ENCODE results near the gene CLTB. TPM values are rescaled to one million over a fixed set of nuclear protein-coding genes. Genes with fewer than 3 reads are reported as not detected.

Gene CLTB
- total RNA-seq, 1 donor from 2014 or later, result 35.2 TPM

DNA sequence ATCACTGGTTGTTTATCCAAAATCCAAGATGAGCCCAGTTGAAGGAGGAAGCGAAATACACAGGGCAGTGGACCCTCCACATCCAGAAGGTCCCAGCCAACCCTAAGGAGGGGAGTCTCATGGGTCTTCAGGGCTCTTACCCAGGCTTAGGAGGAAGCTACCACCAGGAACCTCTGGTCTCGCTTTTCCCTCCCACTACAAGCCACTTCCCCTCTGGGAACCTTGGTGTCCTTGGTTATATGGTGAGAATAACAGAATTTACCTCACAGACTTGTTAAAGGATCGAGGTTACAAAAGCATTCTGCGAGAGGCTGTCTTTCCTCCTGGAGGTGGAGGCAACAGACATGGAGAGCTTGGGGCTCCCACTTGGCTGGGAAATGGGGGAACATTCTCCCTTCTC, 24.3 kb downstream of the CLTB start:
- DNase-seq (ENCODE audit: low spot score), result no peak
- Mint-ChIP-seq H3K4me3 (ENCODE audit: unreplicated experiment) (no peak overlapping the region), H3K27ac (ENCODE audit: unreplicated experiment) (no peak overlapping the region), H3K4me1 (ENCODE audit: unreplicated experiment) (peaks cover 13% of the 10 kb centered on the region), H3K27me3 (ENCODE audit: unreplicated experiment) (peaks cover 9% of the 10 kb centered on the region), H3K9me3 (ENCODE audit: unreplicated experiment) (no peaks in the 10 kb centered on the region), H3K36me3 (ENCODE audit: low read depth, unreplicated experiment) (peaks cover 10% of the 10 kb centered on the region)
- TF ChIP-seq, protein P1, sequence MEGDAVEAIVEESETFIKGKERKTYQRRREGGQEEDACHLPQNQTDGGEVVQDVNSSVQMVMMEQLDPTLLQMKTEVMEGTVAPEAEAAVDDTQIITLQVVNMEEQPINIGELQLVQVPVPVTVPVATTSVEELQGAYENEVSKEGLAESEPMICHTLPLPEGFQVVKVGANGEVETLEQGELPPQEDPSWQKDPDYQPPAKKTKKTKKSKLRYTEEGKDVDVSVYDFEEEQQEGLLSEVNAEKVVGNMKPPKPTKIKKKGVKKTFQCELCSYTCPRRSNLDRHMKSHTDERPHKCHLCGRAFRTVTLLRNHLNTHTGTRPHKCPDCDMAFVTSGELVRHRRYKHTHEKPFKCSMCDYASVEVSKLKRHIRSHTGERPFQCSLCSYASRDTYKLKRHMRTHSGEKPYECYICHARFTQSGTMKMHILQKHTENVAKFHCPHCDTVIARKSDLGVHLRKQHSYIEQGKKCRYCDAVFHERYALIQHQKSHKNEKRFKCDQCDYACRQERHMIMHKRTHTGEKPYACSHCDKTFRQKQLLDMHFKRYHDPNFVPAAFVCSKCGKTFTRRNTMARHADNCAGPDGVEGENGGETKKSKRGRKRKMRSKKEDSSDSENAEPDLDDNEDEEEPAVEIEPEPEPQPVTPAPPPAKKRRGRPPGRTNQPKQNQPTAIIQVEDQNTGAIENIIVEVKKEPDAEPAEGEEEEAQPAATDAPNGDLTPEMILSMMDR (IDR thresholded peaks at IDR 0.05; ENCODE audit: unreplicated experiment), result no peak

DNA sequence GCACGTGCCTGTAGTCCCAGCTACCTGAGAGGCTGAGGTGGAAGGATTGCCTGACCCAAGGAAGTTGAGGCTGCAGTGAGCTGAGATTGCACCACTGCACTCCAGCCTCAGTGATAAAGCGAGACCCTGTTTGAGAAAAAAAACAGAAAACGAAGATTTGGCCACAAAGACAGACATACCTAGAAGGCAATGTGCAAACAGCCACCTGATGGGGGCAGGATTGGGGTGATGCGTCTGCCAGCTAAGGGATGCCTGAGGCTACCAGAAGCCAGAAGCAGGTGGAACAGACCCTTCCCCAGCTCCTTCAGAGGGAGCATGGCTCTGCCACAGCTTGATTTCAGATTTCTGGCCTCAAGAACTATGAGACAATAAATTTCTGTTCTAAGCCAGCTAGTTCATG, 24.9 kb downstream of the CLTB start:
- Mint-ChIP-seq H3K4me1 (ENCODE audit: unreplicated experiment) (peaks cover 14% of the 10 kb centered on the region), H3K9me3 (ENCODE audit: unreplicated experiment) (no peaks in the 10 kb centered on the region), H3K4me3 (ENCODE audit: unreplicated experiment) (no peak overlapping the region), H3K27ac (ENCODE audit: unreplicated experiment) (peak overlapping the region; percentile 48), H3K27me3 (ENCODE audit: unreplicated experiment) (peaks cover 5% of the 10 kb centered on the region), H3K36me3 (ENCODE audit: low read depth, unreplicated experiment) (peaks cover 5% of the 10 kb centered on the region)
- DNase-seq (ENCODE audit: low spot score), result no peak
- TF ChIP-seq, protein P1 (IDR thresholded peaks at IDR 0.05; ENCODE audit: unreplicated experiment), result no peak

DNA sequence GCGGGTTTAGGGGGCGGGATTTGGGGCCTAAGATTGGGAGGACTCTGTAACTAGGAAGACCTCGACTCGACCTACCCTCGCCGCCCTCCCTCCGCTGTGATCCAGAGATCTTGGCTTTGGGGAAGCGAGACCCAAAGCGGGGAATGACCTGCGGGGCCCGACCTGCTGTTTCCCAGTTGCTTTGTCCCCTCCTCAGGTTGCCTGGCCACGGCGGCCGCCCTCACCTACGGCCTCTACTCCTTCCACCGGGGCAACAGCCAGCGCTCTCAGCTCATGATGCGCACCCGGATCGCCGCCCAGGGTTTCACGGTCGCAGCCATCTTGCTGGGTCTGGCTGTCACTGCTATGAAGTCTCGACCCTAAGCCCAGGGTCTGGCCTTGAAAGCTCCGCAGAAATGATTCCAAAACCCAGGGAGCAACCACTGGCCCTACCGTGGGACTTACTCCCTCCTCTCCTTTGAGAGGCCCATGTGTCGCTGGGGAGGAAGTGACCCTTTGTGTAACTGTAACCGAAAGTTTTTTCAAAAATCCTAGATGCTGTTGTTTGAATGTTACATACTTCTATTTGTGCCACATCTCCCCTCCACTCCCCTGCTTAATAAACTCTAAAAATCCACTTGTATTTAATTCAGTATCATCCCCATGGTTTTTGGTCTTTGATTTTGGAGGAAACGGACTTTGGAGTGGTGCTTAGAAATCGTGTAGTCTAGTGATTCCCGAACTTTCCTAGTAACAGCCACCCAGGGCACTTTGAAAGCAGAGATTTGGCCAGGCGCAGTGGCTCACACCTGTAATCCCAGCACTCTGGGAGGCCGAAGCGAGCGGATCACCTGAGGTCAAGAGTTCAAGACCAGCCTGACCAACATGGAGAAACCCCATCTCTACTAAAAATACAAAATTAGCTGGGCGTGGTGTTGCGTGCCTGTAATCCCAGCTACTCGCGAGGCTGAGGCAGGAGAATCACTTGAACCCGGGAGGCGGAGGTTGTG, 26.9 kb downstream of the CLTB start:
- Mint-ChIP-seq H3K4me3 (ENCODE audit: unreplicated experiment) (peak overlapping the region; percentile 98), H3K36me3 (ENCODE audit: low read depth, unreplicated experiment) (peaks cover 3% of the 10 kb centered on the region), H3K9me3 (ENCODE audit: unreplicated experiment) (no peaks in the 10 kb centered on the region), H3K4me1 (ENCODE audit: unreplicated experiment) (peaks cover 14% of the 10 kb centered on the region), H3K27ac (ENCODE audit: unreplicated experiment) (peak overlapping the region; percentile 96), H3K27me3 (ENCODE audit: unreplicated experiment) (peaks cover 5% of the 10 kb centered on the region)
- TF ChIP-seq, protein P1 (IDR thresholded peaks at IDR 0.05; ENCODE audit: unreplicated experiment), result no peak
- DNase-seq (ENCODE audit: low spot score), result no peak

DNA sequence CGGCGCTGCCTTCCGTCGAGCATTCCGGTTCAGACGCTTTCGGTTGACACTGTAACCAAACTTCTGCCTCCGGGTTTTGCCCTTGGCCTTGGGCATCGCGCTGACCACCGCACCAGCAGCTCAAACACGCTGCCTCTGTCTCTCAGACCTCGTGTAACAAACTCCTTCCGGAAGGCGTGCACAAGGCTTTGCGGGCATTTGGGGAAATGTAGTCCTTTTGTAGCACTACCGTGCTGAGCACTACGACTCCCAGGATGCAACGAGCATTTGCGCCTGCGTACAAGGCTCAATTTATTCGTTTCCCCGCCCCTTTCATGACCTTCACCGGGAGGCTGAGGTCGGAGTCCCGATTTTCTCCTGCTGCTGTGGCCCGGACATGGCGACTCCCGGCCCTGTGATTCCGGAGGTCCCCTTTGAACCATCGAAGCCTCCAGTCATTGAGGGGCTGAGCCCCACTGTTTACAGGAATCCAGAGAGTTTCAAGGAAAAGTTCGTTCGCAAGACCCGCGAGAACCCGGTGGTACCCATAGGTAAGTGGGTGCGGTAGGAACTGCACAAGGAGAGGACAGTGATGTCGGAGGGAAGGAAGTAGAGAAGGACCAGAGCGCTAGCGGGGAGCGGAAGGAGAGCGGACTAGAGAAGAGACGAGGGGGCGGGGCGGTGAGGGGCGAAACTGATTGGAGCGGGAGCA, 27.8 kb downstream of the CLTB start, which contains the start of the genes HIGD2A and NOP16:
HIGD2A (plus strand) TSS at position 308 of the 691 bp plus-strand sequence; CDS start at position 377, 69 bp downstream.
NOP16 (minus strand) TSS at position 155 of the 691 bp plus-strand sequence; CDS start at position 96, 59 bp downstream.
- peaks cover 11% of the 10 kb centered on the region for H3K36me3 Mint-ChIP-seq (ENCODE audit: low read depth, unreplicated experiment)
- H3K27me3 Mint-ChIP-seq (ENCODE audit: unreplicated experiment), result peaks cover 5% of the 10 kb centered on the region
- peak within 1 kb of the TSS; percentile 98 for H3K4me3 Mint-ChIP-seq (ENCODE audit: unreplicated experiment)
- peak; percentile 95 for DNase-seq (ENCODE audit: low spot score)
- TF ChIP-seq, protein P1 (IDR thresholded peaks at IDR 0.05; ENCODE audit: unreplicated experiment), result no peak
- no peaks in the 10 kb centered on the region for H3K9me3 Mint-ChIP-seq (ENCODE audit: unreplicated experiment)
- peak within 1 kb of the TSS; percentile 96 for H3K27ac Mint-ChIP-seq (ENCODE audit: unreplicated experiment)
- H3K4me1 Mint-ChIP-seq (ENCODE audit: unreplicated experiment), result peaks cover 14% of the 10 kb centered on the region
